Liver (tissue), 9 donors: ENCODE measurements around the gene TWIST1. TPM values are rescaled to one million over a fixed set of nuclear protein-coding genes. Genes with fewer than 3 reads are reported as not detected.

Source experiments
- DNase-seq: peaks from one replicate; pipeline ENCODE4 v3.0.0-alpha.2; 2017; ENCODE audit warnings: low spot score
- H3K27ac ChIP-seq, 2 donors: one replicate each; pipeline ENCODE4 v1.7.0; 2013; ENCODE audit warnings: inconsistent platforms in 2 of 2, low read length in 2 of 2, control low read depth in 1 of 2, low read depth in 1 of 2, mild to moderate bottlenecking in 1 of 2
- H3K27me3 ChIP-seq, 4 donors: one replicate each; pipeline versions ENCODE4 v1.6.1 to v1.7.0; 2013; ENCODE audit warnings: low read length in 3 of 4, inconsistent platforms in 1 of 4, mild to moderate bottlenecking in 1 of 4, moderate library complexity in 1 of 4; ENCODE audit not compliant: control insufficient read depth in 4 of 4, insufficient read depth in 4 of 4
- H3K36me3 ChIP-seq, 4 donors: one replicate each; pipeline versions ENCODE4 v1.6.1 to v1.7.0; 2013; ENCODE audit warnings: low read length in 3 of 4, mild to moderate bottlenecking in 3 of 4, low read depth in 1 of 4, moderate library complexity in 1 of 4; ENCODE audit not compliant: control insufficient read depth in 4 of 4, insufficient read depth in 3 of 4
- H3K4me1 ChIP-seq, 4 donors: one replicate each; pipeline versions ENCODE4 v1.6.1 to v1.7.0; 2013; ENCODE audit warnings: low read length in 3 of 4, mild to moderate bottlenecking in 3 of 4, moderate library complexity in 1 of 4; ENCODE audit not compliant: control insufficient read depth in 4 of 4, insufficient read depth in 4 of 4
- H3K4me3 ChIP-seq, 3 donors: one replicate each; pipeline versions ENCODE4 v1.6.1 to v1.7.0; 2013; ENCODE audit warnings: low read length in 3 of 3, control low read depth in 1 of 3, low read depth in 1 of 3, mild to moderate bottlenecking in 1 of 3
- H3K9ac ChIP-seq, 2 donors: one replicate each; pipeline ENCODE4 v1.7.0; 2013; ENCODE audit warnings: low read length in 2 of 2, mild to moderate bottlenecking in 2 of 2, moderate library complexity in 2 of 2, control low read depth in 1 of 2, low read depth in 1 of 2
- H3K9me3 ChIP-seq, 4 donors: one replicate each; pipeline versions ENCODE4 v1.6.1 to v1.7.0; 2013; ENCODE audit warnings: low read length in 3 of 4; ENCODE audit not compliant: control insufficient read depth in 4 of 4
- EGR1 ChIP-seq, 2 donors: IDR thresholded peaks; 2 replicates each; pipeline ENCODE4 v1.6.1; 2016 to 2018; ENCODE audit warnings: antibody characterized with exemption in 2 of 2, low read depth in 2 of 2
- FOXA1 ChIP-seq: IDR thresholded peaks from 2 replicates; pipeline ENCODE4 v1.6.1; 2016; ENCODE audit warnings: antibody characterized with exemption
- FOXA2 ChIP-seq: IDR thresholded peaks from 2 replicates; pipeline ENCODE4 v1.6.1; 2016; ENCODE audit warnings: antibody characterized with exemption
- GABPA ChIP-seq, 2 donors: IDR thresholded peaks in 1 of 2; conservative IDR thresholded peaks in 1 of 2; 2 replicates each; pipeline ENCODE4 v1.6.1; 2016; ENCODE audit warnings: antibody characterized with exemption in 2 of 2, mild to moderate bottlenecking in 1 of 2, moderate library complexity in 1 of 2
- HNF4A ChIP-seq, 2 donors: conservative IDR thresholded peaks; 2 replicates each; pipeline ENCODE4 v1.6.1; 2016; ENCODE audit warnings: antibody characterized with exemption in 2 of 2, mild to moderate bottlenecking in 2 of 2
- HNF4G ChIP-seq: IDR thresholded peaks from 2 replicates; pipeline ENCODE4 v1.6.1; 2016; ENCODE audit warnings: antibody characterized with exemption
- JUND ChIP-seq, 2 donors: IDR thresholded peaks; 2 replicates each; pipeline ENCODE4 v1.6.1; 2016; ENCODE audit warnings: antibody characterized with exemption in 2 of 2
- NR2F2 ChIP-seq: IDR thresholded peaks from 2 replicates; pipeline ENCODE4 v1.6.1; 2016; ENCODE audit warnings: antibody characterized with exemption
- RAD21 ChIP-seq, 2 donors: IDR thresholded peaks; 2 replicates each; pipeline ENCODE4 v1.6.1; 2016; ENCODE audit warnings: antibody characterized with exemption in 2 of 2, mild to moderate bottlenecking in 2 of 2
- RXRA ChIP-seq, 2 donors: IDR thresholded peaks; 2 replicates each; pipeline ENCODE4 v1.6.1; 2017 to 2018; ENCODE audit warnings: antibody characterized with exemption in 2 of 2, mild to moderate bottlenecking in 1 of 2
- SP1 ChIP-seq: IDR thresholded peaks from 2 replicates; pipeline ENCODE4 v1.6.1; 2018; ENCODE audit warnings: antibody characterized with exemption, mild to moderate bottlenecking
- TAF1 ChIP-seq: conservative IDR thresholded peaks from 2 replicates; pipeline ENCODE4 v1.6.1; 2016; ENCODE audit warnings: antibody characterized with exemption, mild to moderate bottlenecking
- YY1 ChIP-seq: IDR thresholded peaks from 2 replicates; pipeline ENCODE4 v1.6.1; 2016; ENCODE audit warnings: antibody characterized with exemption, mild to moderate bottlenecking
- WGBS: extraction: QIAGEN DNeasy Blood & Tissue Kit; methylation state at CpG from one replicate; pipeline ENCODE4 v1.1.7; 2013; 5-methylcytosine and 5-hydroxymethylcytosine counted together
- polyA plus RNA-seq, 2 donors: library from polyadenylated mRNA; stranded (reverse) in 1 of 2; unstranded in 1 of 2; fragments of 200-250 nt in 1 of 2; fragments of >200 nt in 1 of 2; fragmentation: Nextera tagmentation in 1 of 2; extraction: Ambion mirVana in 1 of 2; gene quantifications; one replicate each; pipeline versions ENCODE4 v1.2.1 to v1.2.3, GENCODE V29; 2013 to 2015
- total RNA-seq, 2 donors: library from RNA; depleted of rRNA; stranded (reverse); fragments of >200 nt; gene quantifications; one replicate each; pipeline ENCODE4 v1.2.3, GENCODE V29; 2014
- TF ChIP-seq, protein P1 (sequence below): IDR thresholded peaks from 2 replicates; pipeline ENCODE4 v1.6.1; 2016; ENCODE audit warnings: antibody characterized with exemption, mild to moderate bottlenecking
- TF ChIP-seq, protein P2 (sequence below): IDR thresholded peaks from 2 replicates; pipeline ENCODE4 v1.6.1; 2016; ENCODE audit warnings: antibody characterized with exemption
- TF ChIP-seq, protein P3 (sequence below): IDR thresholded peaks from 2 replicates; pipeline ENCODE4 v1.6.1; 2016; ENCODE audit warnings: antibody characterized with exemption
- TF ChIP-seq, protein P4 (sequence below): fragments of 150-350 bp; IDR thresholded peaks from 2 replicates; pipeline ENCODE4 v1.5.1; 2017; ENCODE audit warnings: improper control_type of control experiment, low read depth, low read length; ENCODE audit not compliant: missing input control
- TF ChIP-seq, protein P5 (sequence below): IDR thresholded peaks from 2 replicates; pipeline ENCODE4 v1.6.1; 2016; ENCODE audit warnings: antibody characterized with exemption
- donor health status: healthy.
- donor health status: healthy.
- donor health status: healthy.
- donor health status: healthy.
- donor health status: healthy.

Gene TWIST1
- total and polyA plus RNA-seq, 4 donors: 0.15 to 0.19 (median 0.17) TPM; not detected in 1

DNA sequence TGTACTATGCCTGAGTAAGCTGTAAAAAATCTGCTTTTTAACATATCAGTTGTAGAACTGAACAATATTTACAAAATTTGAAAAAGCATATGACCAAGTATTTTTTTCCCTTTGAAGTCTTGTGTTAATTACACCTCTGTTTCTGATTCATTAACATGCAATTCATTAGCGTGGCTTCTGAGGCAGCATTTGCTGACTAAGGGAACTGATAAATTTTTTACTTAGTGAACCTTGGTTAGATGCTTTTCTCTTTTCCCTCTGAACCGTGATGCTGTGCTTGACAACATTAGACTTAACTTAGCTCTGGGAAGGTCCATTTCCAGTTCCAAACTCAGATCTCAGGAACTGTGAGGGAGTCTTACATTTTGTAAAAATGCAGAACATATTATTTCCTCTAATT is 28.1 kb downstream of the TWIST1 start:
- H3K36me3 ChIP-seq: no peaks in the 10 kb centered on the region
- 52% methylated on average over 2 of the region's 2 CpGs for WGBS
- DNase-seq: no peak
- H3K27me3 ChIP-seq: peaks cover 0 to 4% (median 1%) of the 10 kb centered on the region in 4 donors
- TF ChIP-seq, protein P1, sequence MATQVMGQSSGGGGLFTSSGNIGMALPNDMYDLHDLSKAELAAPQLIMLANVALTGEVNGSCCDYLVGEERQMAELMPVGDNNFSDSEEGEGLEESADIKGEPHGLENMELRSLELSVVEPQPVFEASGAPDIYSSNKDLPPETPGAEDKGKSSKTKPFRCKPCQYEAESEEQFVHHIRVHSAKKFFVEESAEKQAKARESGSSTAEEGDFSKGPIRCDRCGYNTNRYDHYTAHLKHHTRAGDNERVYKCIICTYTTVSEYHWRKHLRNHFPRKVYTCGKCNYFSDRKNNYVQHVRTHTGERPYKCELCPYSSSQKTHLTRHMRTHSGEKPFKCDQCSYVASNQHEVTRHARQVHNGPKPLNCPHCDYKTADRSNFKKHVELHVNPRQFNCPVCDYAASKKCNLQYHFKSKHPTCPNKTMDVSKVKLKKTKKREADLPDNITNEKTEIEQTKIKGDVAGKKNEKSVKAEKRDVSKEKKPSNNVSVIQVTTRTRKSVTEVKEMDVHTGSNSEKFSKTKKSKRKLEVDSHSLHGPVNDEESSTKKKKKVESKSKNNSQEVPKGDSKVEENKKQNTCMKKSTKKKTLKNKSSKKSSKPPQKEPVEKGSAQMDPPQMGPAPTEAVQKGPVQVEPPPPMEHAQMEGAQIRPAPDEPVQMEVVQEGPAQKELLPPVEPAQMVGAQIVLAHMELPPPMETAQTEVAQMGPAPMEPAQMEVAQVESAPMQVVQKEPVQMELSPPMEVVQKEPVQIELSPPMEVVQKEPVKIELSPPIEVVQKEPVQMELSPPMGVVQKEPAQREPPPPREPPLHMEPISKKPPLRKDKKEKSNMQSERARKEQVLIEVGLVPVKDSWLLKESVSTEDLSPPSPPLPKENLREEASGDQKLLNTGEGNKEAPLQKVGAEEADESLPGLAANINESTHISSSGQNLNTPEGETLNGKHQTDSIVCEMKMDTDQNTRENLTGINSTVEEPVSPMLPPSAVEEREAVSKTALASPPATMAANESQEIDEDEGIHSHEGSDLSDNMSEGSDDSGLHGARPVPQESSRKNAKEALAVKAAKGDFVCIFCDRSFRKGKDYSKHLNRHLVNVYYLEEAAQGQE: no peak
- TF ChIP-seq, protein P2, sequence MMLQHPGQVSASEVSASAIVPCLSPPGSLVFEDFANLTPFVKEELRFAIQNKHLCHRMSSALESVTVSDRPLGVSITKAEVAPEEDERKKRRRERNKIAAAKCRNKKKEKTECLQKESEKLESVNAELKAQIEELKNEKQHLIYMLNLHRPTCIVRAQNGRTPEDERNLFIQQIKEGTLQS: no peak
- TF ChIP-seq YY1: no peak
- TF ChIP-seq, protein P3, sequence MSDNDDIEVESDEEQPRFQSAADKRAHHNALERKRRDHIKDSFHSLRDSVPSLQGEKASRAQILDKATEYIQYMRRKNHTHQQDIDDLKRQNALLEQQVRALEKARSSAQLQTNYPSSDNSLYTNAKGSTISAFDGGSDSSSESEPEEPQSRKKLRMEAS: no peak
- no peak for TF ChIP-seq HNF4A (conservative IDR thresholded peaks at IDR 0.05)
- TF ChIP-seq RAD21 (IDR thresholded peaks at IDR 0.05): no peak
- TF ChIP-seq RXRA (IDR thresholded peaks at IDR 0.05): no peak
- TF ChIP-seq FOXA2: no peak
- no peak for TF ChIP-seq JUND (IDR thresholded peaks at IDR 0.05)
- no peak for TF ChIP-seq FOXA1
- no peak for TF ChIP-seq EGR1 (IDR thresholded peaks at IDR 0.05; ENCODE audit: low read depth in 2 of 2)
- TF ChIP-seq HNF4G: no peak
- TF ChIP-seq NR2F2: no peak
- TF ChIP-seq, protein P4, sequence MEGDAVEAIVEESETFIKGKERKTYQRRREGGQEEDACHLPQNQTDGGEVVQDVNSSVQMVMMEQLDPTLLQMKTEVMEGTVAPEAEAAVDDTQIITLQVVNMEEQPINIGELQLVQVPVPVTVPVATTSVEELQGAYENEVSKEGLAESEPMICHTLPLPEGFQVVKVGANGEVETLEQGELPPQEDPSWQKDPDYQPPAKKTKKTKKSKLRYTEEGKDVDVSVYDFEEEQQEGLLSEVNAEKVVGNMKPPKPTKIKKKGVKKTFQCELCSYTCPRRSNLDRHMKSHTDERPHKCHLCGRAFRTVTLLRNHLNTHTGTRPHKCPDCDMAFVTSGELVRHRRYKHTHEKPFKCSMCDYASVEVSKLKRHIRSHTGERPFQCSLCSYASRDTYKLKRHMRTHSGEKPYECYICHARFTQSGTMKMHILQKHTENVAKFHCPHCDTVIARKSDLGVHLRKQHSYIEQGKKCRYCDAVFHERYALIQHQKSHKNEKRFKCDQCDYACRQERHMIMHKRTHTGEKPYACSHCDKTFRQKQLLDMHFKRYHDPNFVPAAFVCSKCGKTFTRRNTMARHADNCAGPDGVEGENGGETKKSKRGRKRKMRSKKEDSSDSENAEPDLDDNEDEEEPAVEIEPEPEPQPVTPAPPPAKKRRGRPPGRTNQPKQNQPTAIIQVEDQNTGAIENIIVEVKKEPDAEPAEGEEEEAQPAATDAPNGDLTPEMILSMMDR: no peak
- TF ChIP-seq GABPA (IDR thresholded peaks at IDR 0.05 in 1 of 2, conservative IDR thresholded peaks at IDR 0.05 in 1 of 2): no peak
- TF ChIP-seq TAF1: no peak
- TF ChIP-seq SP1: no peak
- TF ChIP-seq, protein P5, sequence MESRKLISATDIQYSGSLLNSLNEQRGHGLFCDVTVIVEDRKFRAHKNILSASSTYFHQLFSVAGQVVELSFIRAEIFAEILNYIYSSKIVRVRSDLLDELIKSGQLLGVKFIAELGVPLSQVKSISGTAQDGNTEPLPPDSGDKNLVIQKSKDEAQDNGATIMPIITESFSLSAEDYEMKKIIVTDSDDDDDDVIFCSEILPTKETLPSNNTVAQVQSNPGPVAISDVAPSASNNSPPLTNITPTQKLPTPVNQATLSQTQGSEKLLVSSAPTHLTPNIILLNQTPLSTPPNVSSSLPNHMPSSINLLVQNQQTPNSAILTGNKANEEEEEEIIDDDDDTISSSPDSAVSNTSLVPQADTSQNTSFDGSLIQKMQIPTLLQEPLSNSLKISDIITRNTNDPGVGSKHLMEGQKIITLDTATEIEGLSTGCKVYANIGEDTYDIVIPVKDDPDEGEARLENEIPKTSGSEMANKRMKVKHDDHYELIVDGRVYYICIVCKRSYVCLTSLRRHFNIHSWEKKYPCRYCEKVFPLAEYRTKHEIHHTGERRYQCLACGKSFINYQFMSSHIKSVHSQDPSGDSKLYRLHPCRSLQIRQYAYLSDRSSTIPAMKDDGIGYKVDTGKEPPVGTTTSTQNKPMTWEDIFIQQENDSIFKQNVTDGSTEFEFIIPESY: no peak
- no peak overlapping the region for H3K27ac ChIP-seq
- H3K9ac ChIP-seq: no peak overlapping the region
- H3K4me1 ChIP-seq: no peaks in the 10 kb centered on the region
- no peaks in the 10 kb centered on the region for H3K9me3 ChIP-seq
- H3K4me3 ChIP-seq: no peak overlapping the region
